Spleen (tissue), 11 donors: ENCODE measurements around the gene WNK2. TPM values are rescaled to one million over a fixed set of nuclear protein-coding genes. Genes with fewer than 3 reads are reported as not detected.

Source experiments
- DNase-seq: peaks from one replicate; pipeline ENCODE4 v3.0.0-alpha.2; 2020
- H3K27ac ChIP-seq, 8 donors: fragments of 200-600 bp; sonication (generic) in 7 of 8; 1 replicate in 4 of 8; 2 replicates in 4 of 8; pipeline versions ENCODE4 v1.5.0 to v1.8.0; 2016 to 2021; ENCODE audit warnings: inconsistent platforms in 4 of 8, mild to moderate bottlenecking in 4 of 8, moderate library complexity in 1 of 8
- H3K27me3 ChIP-seq, 7 donors: fragments of 200-600 bp; sonication (generic) in 6 of 7; replicated peaks in 1 of 7; 1 replicate in 4 of 7; 2 replicates in 3 of 7; pipeline versions ENCODE4 v1.5.0 to v1.8.0; 2016 to 2021; ENCODE audit warnings: inconsistent platforms in 3 of 7, mild to moderate bottlenecking in 1 of 7
- H3K36me3 ChIP-seq, 6 donors: fragments of 200-600 bp; sonication (generic) in 5 of 6; 1 replicate in 4 of 6; 2 replicates in 2 of 6; pipeline versions ENCODE4 v1.5.0 to v1.8.0; 2016 to 2021; ENCODE audit warnings: inconsistent platforms in 2 of 6
- H3K4me1 ChIP-seq, 6 donors: fragments of 200-600 bp; sonication (generic) in 5 of 6; 1 replicate in 3 of 6; 2 replicates in 3 of 6; pipeline versions ENCODE4 v1.5.0 to v1.8.0; 2016 to 2021; ENCODE audit warnings: inconsistent platforms in 3 of 6
- H3K4me3 ChIP-seq, 8 donors: fragments of 200-600 bp; sonication (generic) in 7 of 8; 1 replicate in 4 of 8; 2 replicates in 4 of 8; pipeline versions ENCODE4 v1.5.0 to v1.8.0; 2016 to 2021; ENCODE audit warnings: inconsistent platforms in 4 of 8, mild to moderate bottlenecking in 4 of 8, moderate library complexity in 2 of 8
- H3K9me3 ChIP-seq, 8 donors: fragments of 200-600 bp; sonication (generic) in 7 of 8; 1 replicate in 4 of 8; 2 replicates in 4 of 8; pipeline versions ENCODE4 v1.5.0 to v1.8.0; 2016 to 2021; ENCODE audit warnings: inconsistent platforms in 4 of 8
- CTCF ChIP-seq, 11 experiments: fragments of 200-600 bp in 7 of 11; fragments of 450-650 bp in 4 of 11; sonication (generic) in 4 of 11; IDR thresholded peaks in 8 of 11; conservative IDR thresholded peaks in 3 of 11; 1 replicate in 7 of 11; 2 replicates in 4 of 11; pipeline versions ENCODE4 v1.4.0 to v1.8.0; 2016 to 2021; ENCODE audit warnings: antibody characterized with exemption in 11 of 11, inconsistent platforms in 4 of 11, mild to moderate bottlenecking in 1 of 11
- POLR2A ChIP-seq, 3 donors: fragments of 450-650 bp; IDR thresholded peaks; one replicate each; pipeline ENCODE4 v1.5.1; 2017; ENCODE audit warnings: antibody characterized with exemption in 3 of 3, mild to moderate bottlenecking in 1 of 3
- POLR2AphosphoS5 ChIP-seq, 3 donors: sonication (generic); formaldehyde crosslinking; IDR thresholded peaks; one replicate each; pipeline ENCODE4 v1.5.1; 2017; ENCODE audit warnings: antibody characterized with exemption in 3 of 3
- WGBS, 5 donors: extraction: QIAGEN DNeasy Blood & Tissue Kit in 3 of 5; methylation state at CpG; one replicate each; pipeline versions ENCODE4 v1.1.5 to v1.1.7; 2013 to 2018; 5-methylcytosine and 5-hydroxymethylcytosine counted together
- intact Hi-C: fragments of 100-400 bp; cut with DNase I; formaldehyde crosslinking; loops from one replicate; pipeline ENCODE4 v1.15.0; 2023; ENCODE audit warnings: low total_unique reads
- polyA plus RNA-seq, 3 donors: library from polyadenylated mRNA; stranded (reverse); fragments of 200-250 nt; gene quantifications; one replicate each; pipeline ENCODE4 v1.2.1, GENCODE V29; 2013
- total RNA-seq, 7 donors: library from RNA; depleted of rRNA in 3 of 7; stranded (reverse); fragments of >200 nt in 3 of 7; fragmentation: NEBNext Ultra II Directional in 4 of 7; extraction: Animal tissue kit (Norgen Biotek cat#: 25700) in 4 of 7; gene quantifications; one replicate each; pipeline versions ENCODE4 v1.1.0 to v1.2.1, GENCODE V29; 2016 to 2021
- donor health status: healthy with polysubstance abuse.
- donor health status: DM: no; HTN: no; CAD: no; lungs with moderate emphysema.
- donor health status: DM: no; HTN: no; CAD: no.
- donor health status: Bipolar disorder and iron deficiency.
- donor health status: healthy.
- donor health status: DM: no; HTN: no; CAD: no.
- donor health status: DM: yes; HTN: yes; CAD: no.

WNK2 gene
- total and polyA plus RNA-seq, 10 donors = 1.8 to 20.0 (median 7.3) TPM

GRCh38 chr9:93203718-93204469 lies 20.0 kb downstream of the WNK2 start:
- H3K27me3 ChIP-seq = no peaks in the 10 kb centered on the region
- no peaks in the 10 kb centered on the region for H3K9me3 ChIP-seq
- H3K4me3 ChIP-seq = no peak overlapping the region
- DNase-seq = peak; percentile 66
- peaks cover 0 to 46% (median 25%) of the 10 kb centered on the region in 6 donors for H3K4me1 ChIP-seq
- no peak overlapping the region for H3K27ac ChIP-seq
- no peak for TF ChIP-seq CTCF (IDR thresholded peaks at IDR 0.05 in 8 of 11, conservative IDR thresholded peaks at IDR 0.05 in 3 of 11)
- no peak for TF ChIP-seq POLR2AphosphoS5 (IDR thresholded peaks at IDR 0.05)
- TF ChIP-seq POLR2A (IDR thresholded peaks at IDR 0.05) = no peak
- 78 to 89% (median 84%) methylated on average over 15 of the region's 15 CpGs for WGBS, 5 donors
- intact Hi-C loops = no loop called here
- no peaks in the 10 kb centered on the region for H3K36me3 ChIP-seq

- H3K36me3 ChIP-seq = no peaks in the 10 kb centered on the region
- peak; percentile 67 for DNase-seq
- peaks cover 0 to 46% (median 25%) of the 10 kb centered on the region in 6 donors for H3K4me1 ChIP-seq
- no peaks in the 10 kb centered on the region for H3K9me3 ChIP-seq
- TF ChIP-seq CTCF (IDR thresholded peaks at IDR 0.05 in 8 of 11, conservative IDR thresholded peaks at IDR 0.05 in 3 of 11) (no peak), POLR2A (IDR thresholded peaks at IDR 0.05) (no peak), POLR2AphosphoS5 (IDR thresholded peaks at IDR 0.05) (no peak)
- intact Hi-C loops = no loop called here
- WGBS, 5 donors = 68 to 76% (median 74%) methylated on average over 4 of the region's 4 CpGs
- H3K27ac ChIP-seq = no peak overlapping the region
- H3K27me3 ChIP-seq = no peaks in the 10 kb centered on the region
- H3K4me3 ChIP-seq = no peak overlapping the region
These were observed 20.6 kb downstream of the WNK2 start for GRCh38 chr9:93204470-93205043.

GRCh38 chr9:93205045-93205768 lies 21.3 kb downstream of the WNK2 start:
- Histone ChIP-seq H3K4me1 (peaks cover 0 to 46% (median 25%) of the 10 kb centered on the region in 6 donors), H3K27ac (no peak overlapping the region), H3K36me3 (no peaks in the 10 kb centered on the region), H3K4me3 (no peak overlapping the region), H3K27me3 (no peaks in the 10 kb centered on the region), H3K9me3 (no peaks in the 10 kb centered on the region)
- intact Hi-C loops = no loop called here
- TF ChIP-seq POLR2AphosphoS5 (IDR thresholded peaks at IDR 0.05) (peak in 2 of 3 donors; percentile 37 to 50), CTCF (IDR thresholded peaks at IDR 0.05 in 8 of 11, conservative IDR thresholded peaks at IDR 0.05 in 3 of 11) (no peak)
- 44 to 51% (median 47%) methylated on average over 13 to 14 of the region's 14 CpGs for WGBS, 5 donors
- DNase-seq = peak; percentile 76
